Ramos (cell line): ENCODE results near the gene SLC6A13.
"Not testable (repeated sequence)": the region's sequence is repeated elsewhere in the genome, so short reads cannot be mapped to it uniquely, and the experiment has no call there.

ENCODE experiments used
- in situ Hi-C: fragments of 300-500 bp; cut with MboI; formaldehyde crosslinking; loops from one replicate; pipeline ENCODE4 v1.14.3; 2022; ENCODE audit warnings: low sequenced_read_pairs; ENCODE audit not compliant: unreplicated experiment

The SLC6A13 gene

GRCh38 chr12:218728-219590 is 43.7 kb downstream of the SLC6A13 start:
- in situ Hi-C loops: no loop called here

DNA sequence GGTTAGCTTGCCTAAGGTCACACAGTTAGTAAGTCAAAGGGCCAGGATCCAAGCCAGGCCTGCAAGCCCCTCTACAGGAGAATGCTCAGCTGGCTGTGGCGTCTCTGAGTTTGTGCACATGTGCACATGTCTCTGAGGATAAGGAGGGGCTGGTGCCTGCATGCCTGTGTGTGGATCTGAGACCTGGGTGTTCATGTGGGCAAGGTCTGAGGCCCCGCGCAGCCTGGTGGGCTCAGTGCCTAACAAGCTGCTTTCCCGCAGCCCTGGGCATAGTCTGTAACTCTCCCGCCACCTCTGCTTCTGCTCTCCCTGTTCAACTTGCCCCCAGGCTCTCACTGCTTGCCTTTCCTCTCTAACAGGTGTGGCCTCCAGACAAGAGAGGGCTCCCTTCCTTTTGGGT is 44.4 kb downstream of the SLC6A13 start:
- in situ Hi-C loops: no loop called here

- in situ Hi-C loops: not testable (repeated sequence)
Observed at GRCh38 chr12:217029-217428, 45.6 kb downstream of the SLC6A13 start.

DNA sequence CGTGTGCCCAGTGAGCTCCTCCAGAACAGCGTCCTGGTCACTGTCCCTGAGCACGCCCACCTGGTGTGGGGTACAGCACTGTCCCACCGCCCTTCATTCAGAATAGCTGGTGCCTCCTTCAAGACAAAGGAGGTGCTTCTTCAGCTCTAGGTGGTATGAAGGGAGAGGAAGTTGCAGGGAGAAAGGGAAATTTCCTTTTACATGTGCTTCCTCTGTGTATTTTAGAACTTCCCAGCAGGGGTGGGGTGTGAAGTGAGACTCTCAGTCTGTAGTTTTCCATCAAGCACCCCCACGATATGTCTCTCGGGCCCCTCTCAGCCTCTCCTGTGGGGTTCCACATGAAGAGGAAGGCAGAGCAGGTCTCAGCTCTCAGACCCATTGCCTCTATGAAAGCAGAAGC is 47.5 kb downstream of the SLC6A13 start:
- in situ Hi-C loops: no loop called here

DNA sequence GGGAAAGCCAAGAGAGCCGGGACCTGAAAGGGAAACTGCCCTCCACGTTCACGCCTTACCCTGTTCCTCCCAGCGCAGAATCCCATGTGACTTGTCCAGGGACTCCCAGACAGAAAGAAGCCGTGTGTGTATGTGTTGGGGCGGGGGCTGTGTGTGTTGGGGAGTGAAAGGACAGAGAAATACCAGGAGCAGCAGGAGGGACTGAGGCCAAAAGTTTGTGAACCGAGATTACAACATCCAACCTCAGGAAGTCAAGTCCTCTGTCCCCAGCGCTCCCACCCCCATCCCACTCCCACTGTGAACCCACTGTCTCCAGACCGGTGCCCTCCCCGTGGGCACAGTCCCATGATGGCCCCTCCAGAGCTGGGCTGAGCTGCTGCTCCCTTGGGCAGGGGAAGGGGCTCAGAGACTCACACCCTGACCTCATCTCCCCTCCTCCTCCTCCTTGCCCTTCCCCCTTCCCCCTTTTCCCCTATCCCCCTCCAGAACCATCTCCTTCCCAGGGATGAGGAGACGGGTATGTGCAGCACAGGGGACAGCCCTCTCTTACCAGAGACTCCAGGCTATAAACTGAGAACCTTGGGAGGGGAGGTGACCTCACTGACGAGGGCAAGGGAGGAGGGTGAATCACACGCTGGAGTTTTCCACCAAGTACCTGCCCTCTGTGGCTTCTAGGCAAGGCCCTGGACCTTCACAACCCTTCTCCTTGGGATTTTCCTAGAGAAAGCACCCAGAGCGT is 48.5 kb downstream of the SLC6A13 start, which contains the start of gene SLC6A12:
SLC6A12 (minus strand) TSS at position 155 of the 739 bp plus-strand sequence. CDS start 4,171 bp downstream, outside the sequence.
- in situ Hi-C loops: no loop called here

- in situ Hi-C loops: no loop called here
Observed at GRCh38 chr12:213527-213932, 49.1 kb downstream of the SLC6A13 start.

DNA sequence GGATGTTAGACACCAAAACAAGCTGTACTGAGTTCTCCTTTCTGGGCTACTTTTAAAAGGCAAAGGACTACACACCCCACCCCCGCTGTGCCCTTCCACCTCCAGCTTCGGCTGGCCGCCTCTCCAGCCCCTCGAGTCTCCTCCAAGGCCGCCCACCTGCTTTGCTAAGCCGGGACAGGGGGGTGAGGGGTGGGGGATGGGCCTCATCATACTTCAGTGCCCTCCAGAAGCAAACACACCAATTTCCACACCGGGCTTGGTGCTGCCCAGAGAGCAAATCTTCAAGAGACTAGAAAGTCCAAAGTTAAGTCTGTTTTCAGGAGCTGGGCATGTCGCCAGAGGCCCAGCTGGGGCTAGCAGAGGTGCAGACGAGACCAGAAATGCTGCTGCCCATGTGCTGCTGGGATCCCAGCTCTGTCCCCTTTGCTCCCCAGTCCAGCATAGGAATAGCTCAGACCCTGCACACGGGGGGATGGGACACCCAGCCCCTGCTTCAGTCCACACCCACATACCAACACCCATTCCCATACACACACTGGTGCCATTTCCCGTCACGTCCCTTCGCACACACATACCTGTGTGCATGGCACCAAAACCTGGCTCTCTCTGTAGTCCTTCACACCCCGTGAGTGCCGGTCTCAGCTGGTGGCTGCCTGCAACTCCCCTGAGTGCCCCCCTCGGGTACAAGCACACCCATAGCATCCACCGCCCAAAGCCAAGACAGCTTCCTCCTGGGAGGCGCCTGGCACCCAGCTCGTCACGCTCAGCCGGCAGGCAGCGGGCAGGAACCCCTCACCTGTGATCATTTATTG is 49.7 kb downstream of the SLC6A13 start:
- in situ Hi-C loops: no loop called here

- in situ Hi-C loops: no loop called here
Observed at GRCh38 chr12:212415-212714, 50.3 kb downstream of the SLC6A13 start.

DNA sequence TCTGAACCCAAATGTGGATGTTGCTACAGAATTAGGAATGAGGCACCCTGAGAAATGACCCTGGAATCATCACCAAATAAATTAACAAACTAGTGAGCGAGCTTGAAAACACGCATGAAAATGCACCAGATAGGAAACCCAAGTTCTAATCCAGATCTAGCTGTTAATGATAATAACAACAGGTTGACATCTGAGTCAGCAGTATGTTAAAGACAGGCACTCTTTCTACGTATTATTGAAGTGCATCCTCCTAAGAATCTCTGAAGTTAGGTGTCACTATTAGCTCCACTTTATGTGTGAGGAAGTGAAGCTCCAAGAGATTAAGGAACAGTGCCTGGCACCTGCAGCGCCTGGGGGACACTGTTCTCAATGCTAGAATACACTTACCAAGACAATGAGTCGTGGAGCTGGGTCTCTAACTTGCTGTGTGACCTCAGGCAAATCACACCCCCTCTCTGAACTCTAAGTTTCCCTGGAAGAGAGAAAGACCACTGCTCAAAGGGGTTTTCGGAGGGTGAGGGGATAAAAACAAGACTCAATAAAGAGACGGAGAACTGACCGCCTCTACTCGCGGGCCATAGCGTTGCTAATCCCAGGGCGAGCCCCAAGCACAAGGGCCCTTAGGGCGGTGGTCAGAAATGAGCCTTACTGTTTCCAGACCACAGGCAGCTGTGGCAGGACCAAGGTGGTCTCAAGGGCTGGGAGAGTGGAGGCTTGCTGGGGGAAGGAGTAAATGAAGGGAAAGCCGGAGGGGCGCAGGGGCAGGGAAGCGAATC is 50.8 kb downstream of the SLC6A13 start:
- in situ Hi-C loops: no loop called here

DNA sequence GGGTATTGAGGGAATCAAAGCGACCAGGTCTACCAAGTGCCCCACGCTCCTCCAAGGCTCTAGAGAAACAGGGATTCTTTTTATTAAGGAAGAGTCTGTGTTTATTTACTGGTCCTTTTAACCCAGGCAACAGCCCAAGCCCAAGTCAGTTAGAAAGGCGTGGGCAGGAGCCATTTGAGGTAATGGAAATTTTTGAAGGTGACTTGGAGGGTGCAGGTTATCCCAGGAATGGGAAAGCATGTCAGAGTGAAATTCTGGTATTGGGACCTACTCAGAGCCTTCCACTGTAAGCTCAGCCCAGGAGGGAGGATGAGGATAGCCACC is 51.5 kb downstream of the SLC6A13 start:
- in situ Hi-C loops: no loop called here

- in situ Hi-C loops: no loop called here
Observed at GRCh38 chr12:210277-211141, 52.1 kb downstream of the SLC6A13 start.

DNA sequence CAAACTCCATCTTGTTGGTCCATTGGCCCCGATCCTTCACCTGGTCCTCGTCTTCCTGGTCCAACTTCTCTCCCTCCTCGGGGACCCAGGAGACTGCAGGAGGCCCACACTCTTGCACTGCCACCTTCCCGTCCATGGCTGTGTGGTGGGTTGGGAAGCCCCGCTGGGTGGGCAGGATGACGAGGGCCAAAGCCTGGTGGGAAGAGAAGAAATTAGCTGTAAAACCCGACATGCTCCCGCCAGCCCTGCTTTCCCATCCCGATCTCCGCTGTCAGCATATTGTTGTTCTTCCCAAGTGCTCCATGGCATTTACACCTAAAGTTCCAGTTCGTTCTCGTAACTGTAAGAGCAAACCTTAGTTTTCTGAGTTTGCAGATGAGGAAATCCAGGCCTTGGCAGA is 52.8 kb downstream of the SLC6A13 start:
- in situ Hi-C loops: no loop called here

GRCh38 chr12:209246-209645 is 53.4 kb downstream of the SLC6A13 start:
- in situ Hi-C loops: no loop called here

- in situ Hi-C loops: no loop called here
Observed at GRCh38 chr12:208813-209212, 53.8 kb downstream of the SLC6A13 start.

DNA sequence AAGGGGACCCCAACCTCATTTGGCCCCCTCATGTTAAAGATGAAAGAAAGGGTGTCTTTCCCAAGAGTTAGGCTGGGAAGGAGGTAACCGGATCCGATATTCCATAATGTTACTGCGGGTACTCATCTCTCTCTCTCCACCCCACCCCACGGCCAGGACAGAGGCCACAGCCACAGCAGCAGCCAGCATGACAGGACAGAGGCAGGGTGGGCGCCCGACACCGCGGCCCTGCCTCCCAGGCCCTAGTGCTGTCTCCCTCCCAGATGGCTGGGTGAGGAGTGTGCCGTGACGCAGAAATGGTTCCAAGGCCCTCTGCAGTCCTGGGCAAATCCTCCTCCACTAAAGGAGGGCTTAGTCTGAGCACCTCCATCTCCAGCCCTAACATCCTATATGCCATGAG is 54.8 kb downstream of the SLC6A13 start:
- in situ Hi-C loops: no loop called here

- in situ Hi-C loops: no loop called here
Observed at GRCh38 chr12:206746-207440, 55.7 kb downstream of the SLC6A13 start.

DNA sequence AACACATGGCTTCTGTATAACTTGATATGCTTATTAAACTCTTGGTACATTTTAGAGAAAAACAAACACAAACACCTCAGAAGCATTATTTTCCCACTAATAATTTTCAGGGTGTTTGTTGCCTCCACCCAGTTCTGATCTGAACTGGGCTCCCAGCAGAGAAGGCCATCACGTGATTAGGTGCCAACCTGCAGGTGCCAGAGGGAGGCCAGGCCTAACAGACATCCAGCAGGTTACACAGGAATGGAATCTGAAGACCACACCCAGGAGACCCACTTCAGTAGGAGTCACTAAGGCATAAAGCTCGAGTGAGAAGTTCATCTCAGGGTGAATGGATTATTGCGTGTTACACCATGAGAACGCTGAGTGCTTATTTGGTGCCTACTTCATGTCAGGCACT is 57.6 kb downstream of the SLC6A13 start:
- in situ Hi-C loops: no loop called here

GRCh38 chr12:204261-204678 is 58.4 kb downstream of the SLC6A13 start:
- in situ Hi-C loops: no loop called here
